GM18507 (cell line): ENCODE data around the gene DENND1A.

Experiments used
- DNase-seq: peaks from one replicate; pipeline ENCODE4 v3.0.0; 2011; ENCODE audit warnings: low read depth; ENCODE audit not compliant: insufficient read length; ENCODE audit errors: extremely low spot score
- FAIRE-seq: peaks from 2 replicates; lab custom pipeline; 2011; peaks lifted over from hg19 to GRCh38; lab: Jason Lieb, UNC

DENND1A gene

DNA sequence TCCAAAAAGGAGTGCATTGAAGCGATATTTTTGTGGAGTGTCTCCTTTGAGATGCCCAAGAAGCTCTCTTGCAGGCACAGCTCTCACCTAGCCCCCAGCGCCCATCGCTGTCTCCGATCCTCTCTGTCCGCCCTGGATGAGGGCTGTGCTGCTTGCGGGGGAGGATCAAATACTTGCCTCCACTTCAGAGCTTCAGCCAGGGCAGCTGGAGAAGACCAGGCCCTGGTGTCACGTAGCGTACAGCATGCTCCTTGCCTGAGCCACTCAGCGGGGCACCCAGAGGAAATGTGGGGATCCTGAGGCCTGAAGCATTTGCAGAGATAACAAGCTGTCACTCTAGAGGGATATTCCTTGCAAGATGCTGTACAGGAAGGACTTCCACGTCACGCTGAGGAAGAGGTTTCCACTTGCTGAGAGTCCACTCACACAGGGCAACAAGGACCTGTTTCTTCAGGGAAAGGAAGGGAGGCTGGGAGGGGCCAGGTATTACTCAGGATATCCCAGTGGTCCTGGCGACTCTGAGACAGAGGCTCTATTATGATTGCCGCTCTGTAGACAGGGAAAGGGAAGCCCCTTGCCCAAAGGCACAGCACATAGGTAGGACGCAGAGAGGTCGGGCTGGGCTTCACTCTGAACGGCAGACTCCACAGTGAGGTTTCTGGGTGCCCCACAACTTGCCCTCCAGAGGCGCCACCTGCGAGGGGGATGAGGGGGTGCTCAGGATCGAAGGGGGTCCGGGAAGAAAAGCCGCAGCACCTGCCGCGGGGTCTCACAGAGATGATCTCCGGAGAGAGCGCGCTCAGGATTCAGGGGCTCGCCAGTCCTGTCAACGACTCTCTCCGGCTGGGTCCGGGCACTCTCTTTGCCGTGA, 510.0 kb downstream of the DENND1A start:
- DNase-seq (no peak), FAIRE-seq (no peak)

DNA sequence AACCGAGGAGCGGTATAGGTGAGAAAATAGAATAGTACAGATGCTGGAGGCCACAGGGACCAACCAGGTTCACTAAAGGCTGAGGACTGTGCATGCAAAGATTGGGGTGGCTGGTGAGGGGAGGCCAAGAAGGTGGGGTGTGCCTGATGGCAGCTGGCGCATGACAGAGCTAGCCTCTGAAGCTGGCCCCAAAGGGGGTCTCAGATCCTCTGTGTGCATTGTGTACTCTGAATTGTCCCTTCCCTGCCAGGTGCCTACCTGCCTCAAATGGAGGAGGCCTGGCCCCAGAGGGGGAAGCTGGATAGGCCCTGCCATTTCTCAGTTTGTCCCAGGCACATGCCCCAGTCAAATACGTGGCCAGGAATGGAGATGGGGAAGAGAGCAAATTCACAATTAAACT, 510.8 kb downstream of the DENND1A start:
- no peak for DNase-seq
- no peak for FAIRE-seq

DNA sequence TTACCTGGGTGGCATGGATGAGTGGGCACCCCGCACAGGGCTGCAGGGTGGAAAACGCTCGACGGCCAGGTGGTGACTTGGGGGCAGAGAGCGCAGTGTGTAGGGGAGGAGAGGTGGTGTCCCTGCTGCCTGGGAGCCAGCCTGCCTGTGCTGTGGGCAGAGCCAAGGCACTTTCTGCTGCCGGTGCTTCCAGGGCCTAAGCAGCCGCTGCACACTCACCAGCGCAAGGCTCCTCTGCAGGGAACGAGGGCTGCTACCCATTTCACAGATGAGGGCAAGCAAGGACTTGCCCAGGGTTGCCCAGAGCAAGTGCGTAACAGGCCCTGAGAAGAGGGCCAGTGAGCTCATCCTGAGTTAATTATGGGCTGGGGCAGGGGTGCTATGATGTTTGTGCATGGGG, 511.4 kb downstream of the DENND1A start:
- FAIRE-seq, result no peak

DNA sequence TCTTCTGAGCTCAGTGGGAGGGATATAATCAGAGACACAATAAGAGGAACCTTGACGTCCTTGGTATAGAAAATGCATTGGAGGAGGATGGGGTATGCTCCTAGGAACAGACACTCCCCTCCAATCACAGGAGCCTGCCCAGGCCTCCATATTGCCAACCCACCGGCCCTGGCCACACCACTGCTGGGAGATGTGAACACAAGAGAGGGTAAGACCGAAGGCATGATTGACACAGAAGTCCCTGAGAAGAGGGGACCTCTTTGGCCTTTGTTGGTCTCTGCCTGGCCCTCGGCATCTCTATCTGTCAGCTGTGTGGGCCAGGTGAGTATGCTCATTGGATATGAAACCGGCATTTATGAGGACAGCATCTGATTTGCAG, 511.9 kb downstream of the DENND1A start:
- FAIRE-seq (no peak), DNase-seq (no peak)

More for the DNA sequence above, 511.4 kb downstream of the DENND1A start:
- DNase-seq, result no peak

DNA sequence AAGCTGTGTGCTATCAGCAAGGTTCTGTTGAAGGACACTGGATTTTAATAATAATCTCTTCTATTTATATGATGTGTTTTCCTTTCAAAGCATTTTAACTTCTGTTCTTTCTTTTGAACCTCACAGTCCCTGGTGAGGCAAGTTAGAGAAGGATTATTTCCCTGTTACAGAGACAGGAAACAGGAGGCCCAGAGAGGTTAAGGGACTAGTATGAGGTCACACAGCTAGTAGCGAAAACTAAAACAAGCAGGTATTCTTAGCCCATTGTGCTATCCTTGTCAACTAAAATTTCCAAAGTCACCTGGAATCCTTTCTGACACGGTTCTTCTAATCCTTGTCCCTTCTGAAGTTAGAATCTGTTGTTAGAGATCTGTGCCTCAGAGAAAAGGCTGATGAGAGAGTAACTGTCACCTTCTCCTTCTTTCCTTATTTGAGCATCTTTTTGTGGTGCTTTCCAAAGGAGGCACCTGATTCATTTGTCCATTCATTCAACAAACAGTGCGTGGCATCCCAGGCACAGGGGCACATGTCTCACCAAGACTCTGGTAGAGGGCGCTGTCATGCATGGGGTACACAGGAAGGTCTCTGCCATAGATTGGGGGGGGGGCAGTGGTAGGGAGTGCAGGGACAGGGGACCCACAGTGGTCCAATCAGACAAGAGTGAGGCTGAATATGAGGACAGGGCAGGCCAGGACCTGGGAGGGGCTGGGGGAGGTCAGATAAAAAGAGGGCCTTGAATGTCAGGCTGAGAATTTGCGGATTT, 512.5 kb downstream of the DENND1A start:
- DNase-seq, result no peak
- FAIRE-seq, result no peak

GRCh38 chr9:123416176-123416575, 513.8 kb downstream of the DENND1A start:
- no peak for FAIRE-seq
- DNase-seq, result no peak

DNA sequence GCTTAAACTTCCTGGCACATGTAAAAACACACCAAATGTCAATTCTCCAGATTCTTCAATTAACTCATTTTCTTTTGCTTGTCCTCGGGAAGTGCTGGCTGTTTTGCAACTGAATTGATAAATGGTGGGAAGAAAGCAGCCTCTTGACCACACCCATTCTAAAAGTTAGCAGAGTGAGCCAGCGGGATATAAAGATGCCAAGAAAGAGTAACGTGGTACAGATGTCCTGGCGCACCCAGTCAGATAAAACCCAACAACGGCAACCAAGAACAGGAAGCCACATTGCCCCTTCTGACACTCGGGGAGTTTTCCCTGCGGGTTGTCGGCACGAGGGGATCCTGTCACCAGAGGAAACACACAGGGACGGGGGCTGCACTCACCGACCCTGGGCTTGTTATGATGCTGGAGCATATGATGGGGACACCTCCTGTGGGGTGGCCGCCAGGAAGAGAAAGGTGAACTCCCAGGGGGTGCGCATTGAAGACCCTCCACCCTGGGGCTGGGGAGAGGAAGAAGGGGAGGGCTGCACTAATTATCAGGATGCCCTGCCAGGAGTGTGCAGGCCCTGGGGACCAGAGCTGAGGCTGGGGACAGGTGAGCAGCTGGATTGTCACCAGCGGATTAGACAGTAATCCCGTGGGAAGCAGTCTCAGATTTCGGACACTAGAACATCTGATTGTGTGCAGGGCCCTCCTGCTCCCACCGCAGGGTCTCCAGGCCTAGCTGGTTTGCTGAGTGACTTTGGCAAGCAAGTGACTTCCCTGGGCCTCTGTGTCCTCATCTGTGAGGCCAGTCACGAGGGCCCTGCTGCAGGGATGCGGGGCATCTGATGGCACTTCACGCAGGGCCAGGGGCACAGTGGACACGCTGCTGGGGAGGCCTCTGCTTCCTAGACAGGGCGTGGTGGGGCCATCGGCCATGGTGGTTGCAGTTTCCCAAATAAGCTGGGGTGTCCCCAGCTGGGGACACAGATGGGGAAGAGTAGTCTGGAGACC, 514.7 kb downstream of the DENND1A start:
- FAIRE-seq (no peak), DNase-seq (no peak)

DNA sequence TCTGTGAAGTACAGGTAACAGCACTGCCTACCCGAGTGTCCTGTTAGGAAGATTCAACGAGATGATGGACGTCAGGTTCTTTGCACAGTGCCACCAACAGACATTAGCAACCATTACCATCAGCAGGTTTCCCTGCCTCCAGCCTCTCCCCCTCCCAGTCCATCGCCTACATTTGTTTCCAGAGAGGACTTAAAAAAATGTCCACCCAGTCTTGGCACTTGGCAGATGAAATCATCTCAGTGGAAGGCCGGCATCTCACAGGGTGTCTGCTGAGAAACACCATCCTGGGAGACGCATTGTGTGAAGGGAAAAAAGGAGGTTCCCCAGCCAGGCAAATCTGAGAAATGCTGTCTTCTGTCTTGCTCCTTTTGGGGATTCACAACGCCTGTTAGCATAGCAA, 515.7 kb downstream of the DENND1A start:
- FAIRE-seq (no peak), DNase-seq (no peak)

DNA sequence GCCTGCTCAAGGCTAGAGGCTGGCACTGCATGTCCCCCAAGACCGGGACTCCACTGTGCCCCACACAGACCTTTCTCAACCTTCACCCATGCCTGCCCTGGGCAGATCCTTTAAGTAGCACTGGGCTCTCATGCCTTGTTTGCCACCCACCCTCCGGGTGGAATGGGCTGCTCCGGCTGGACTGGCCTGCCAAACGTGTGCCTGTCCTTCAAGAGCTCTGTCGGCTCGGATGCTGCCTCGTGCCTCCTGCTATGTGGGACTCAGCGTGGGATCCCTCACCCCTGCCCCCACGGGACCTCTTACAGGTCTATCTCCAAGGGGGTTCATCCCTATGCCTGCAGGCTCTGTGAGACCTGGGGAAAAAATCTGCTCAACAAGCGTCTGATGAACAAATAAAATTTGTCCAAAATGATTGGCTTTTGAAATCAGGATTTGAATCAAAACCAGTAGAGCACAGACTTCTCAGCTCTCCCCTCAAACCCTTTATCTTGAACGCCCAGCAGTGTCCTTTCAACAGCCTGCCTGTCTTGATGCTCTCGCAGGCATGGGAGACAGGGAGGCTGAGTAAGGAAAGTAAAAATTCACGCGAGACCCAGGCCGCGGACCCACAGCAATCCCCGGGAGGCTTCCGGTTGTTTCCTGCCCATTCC, 517.6 kb downstream of the DENND1A start:
- DNase-seq (no peak), FAIRE-seq (no peak)

GRCh38 chr9:123411636-123412035, 518.3 kb downstream of the DENND1A start:
- DNase-seq (no peak), FAIRE-seq (no peak)

- FAIRE-seq (no peak), DNase-seq (no peak)
Observed at GRCh38 chr9:123411191-123411590, 518.7 kb downstream of the DENND1A start.

- no peak for DNase-seq
- FAIRE-seq, result no peak
Observed at GRCh38 chr9:123410281-123410910, 519.5 kb downstream of the DENND1A start.

DNA sequence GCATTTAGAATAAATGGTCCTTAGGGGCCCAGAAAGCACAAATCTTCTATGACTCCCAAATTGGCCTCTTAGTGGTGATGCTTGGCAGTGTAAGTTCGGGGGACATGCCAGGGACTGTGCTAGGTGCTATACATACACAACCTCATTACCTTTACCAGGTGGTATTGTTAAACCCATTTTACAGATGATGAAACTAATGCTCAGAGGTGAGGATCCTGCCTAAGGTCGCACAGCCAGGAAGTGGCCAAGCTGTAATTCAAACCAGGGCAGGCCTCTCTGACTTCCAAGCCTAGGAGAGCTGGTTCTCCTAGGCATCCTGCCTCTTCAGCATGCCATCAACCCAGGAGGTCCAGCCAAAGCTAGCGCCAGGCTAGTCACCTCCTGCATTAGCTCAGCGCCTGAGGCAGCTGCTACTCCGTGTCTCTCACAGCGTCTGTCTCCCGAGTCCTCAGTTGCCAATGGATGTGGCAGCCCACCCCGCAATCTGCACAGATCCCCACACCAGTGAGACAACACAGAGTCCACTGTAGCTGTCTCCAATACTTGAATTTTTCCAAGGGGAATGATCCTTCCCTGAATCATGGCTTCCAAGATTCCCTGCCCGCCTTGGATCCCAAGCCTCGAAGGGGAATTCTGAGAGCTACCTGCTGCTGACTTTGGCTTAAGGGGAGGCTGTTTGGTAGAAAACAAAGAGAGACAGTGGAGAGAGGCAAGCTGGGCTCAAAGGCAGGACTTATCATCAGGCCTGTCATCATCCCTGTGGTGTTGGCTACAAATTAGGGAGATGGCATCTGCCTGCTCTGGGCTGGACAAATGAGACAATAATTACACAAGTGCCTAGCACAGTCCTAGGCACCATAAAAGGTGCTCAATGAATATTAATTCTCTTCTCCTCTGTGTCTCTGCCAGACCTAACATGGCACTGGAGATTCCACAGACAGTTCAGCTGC, 521.3 kb downstream of the DENND1A start:
- no peak for DNase-seq
- no peak for FAIRE-seq

- DNase-seq, result no peak
- FAIRE-seq, result no peak
Observed at GRCh38 chr9:123407217-123407851, 522.6 kb downstream of the DENND1A start.

DNA sequence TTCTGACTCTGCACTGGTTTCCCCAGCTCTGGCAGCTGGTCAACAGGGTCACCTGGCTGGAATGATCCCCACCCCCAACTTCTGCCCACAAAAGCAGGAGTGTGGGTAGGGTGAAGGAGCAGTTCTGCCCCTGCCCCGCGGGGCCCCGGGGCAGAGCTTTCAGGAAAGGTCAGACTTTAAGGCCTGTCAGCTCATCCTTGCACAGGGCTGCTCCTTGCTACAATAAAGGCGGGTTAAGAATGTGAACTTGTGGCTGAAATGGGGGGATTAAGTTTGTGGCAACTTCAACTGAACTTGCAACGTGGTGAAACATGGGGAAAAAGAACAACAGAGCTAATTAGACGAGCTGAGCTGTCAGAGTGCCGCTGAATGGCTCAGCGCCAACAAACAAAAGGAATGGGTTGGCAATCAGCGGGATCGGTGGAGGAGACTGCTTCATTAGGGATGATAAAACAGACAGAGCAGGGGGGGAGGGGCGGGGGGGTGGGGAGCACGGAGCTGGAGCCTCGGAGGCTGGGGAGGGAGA, 523.2 kb downstream of the DENND1A start:
- no peak for DNase-seq
- FAIRE-seq, result no peak

DNA sequence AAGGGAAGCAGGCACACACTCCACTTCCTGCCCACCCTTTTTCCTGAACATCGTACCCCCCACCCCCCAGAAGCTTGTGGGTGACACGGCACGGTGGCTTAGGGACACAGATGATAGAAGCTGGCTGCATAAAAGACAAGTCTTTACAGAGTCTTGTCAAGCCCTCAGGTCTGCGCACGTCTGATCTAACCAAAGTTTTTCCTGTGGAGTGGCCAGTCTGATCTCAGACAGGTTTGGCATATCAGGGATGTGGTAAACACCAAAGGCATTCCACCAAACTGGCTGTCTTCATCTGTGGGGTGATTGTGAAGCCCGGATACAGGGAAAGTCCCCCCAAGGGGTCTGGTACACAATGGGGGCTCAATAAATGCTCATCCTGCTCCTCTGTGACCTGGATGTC, 523.9 kb downstream of the DENND1A start:
- DNase-seq, result no peak
- FAIRE-seq, result no peak

- no peak for FAIRE-seq
- DNase-seq, result no peak
Observed at GRCh38 chr9:123402981-123403509, 526.9 kb downstream of the DENND1A start.
